HG03354 (cell line): ENCODE results near the gene VSX1.

ENCODE experiments used
- ATAC-seq: cut with Tn5 transposase; IDR thresholded peaks from one replicate; pipeline ENCODE4 v1.9.1; 2021; ENCODE audit warnings: mild to moderate bottlenecking; ENCODE audit not compliant: unreplicated experiment, poor library complexity, severe bottlenecking

VSX1 gene

DNA sequence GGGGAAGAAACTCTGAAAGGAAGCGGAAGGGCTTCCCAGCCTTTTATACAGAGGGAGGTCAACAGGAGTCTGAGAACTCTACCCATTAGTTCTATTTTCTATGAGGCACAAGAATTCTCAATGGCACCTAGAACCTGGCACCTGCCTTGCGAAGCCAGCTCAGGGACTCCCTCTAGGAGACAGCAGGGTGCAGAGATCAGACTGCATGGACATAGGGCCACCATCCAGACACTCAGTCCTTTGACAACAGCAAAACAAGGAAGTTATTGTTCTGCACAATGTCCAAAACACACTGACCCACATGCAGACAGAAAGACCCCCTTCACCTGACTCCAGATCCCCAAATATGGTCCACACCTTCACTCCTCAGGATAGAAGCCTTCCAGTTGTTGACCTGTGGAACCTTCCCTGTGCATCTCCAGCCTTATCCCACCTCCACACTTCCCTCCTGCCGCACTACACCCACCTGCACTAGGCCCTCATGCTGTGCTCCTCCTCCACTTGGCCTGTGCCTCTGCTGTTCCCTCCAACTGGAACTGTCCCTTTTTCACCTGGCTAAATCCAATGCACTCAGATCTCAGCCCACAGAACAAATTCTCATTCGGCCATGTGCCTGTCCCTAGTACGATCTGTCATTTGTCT is 51.8 kb downstream of the VSX1 start:
- ATAC-seq = no peak

DNA sequence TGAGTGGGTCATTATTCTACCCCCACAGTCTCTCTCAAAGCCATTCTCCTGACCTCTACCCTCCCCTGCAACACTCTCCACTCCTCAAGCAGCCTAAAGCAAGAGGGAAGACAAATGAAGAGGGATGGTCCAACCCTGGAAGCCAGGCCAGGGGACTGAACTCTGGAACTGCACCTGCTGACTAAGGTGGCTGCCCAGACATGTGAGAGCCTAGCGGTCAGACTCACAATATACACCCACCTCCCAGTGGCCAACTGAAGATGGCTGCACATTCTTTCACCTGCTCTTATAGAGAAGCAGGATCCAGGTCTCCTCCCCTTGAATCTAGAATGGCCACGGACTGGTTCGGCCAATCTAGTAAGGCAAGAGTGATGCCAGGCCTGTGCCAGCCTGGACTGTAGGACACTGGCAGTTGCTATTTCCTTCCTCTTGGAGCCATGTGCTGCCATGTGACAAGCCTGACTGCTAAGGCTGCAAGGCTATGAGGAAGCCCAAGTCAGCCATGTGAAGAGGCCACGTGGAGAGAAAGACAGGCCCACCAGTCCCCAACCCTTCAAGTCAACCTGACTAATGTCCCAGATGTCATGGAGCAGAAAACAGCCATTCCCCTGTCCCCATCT is 55.8 kb downstream of the VSX1 start:
- no peak for ATAC-seq
